Measurements from ENCODE around the gene ATP8A2.
"Not testable (repeated sequence)": the region's sequence is repeated elsewhere in the genome, so short reads cannot be mapped to it uniquely, and the experiment has no call there.

Gene ATP8A2

DNA sequence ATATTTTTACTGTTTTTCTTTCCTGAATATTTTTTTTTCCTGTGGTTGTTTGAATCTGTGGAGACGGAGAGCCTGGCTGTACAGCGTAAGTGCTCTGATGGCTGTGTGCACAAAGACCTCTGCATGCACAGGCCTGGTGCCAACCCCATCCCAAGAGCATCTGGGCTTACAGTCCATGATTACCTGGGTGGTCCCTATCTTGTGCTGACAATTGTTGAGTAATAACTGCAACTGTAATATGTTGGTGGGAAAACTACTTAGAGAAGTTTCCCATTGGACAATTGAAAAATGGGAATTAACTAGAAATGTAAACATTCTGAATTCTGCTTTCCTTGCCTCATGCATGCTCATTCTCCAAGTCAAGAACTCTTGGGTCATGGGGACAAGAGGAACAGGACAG, 411.3 kb downstream of the ATP8A2 start:
- Histone ChIP-seq H3K36me3 (ENCODE audit: insufficient read depth, low read length) (no peaks in the 10 kb centered on the region), H3K9me3 (ENCODE audit: low read depth, low read length) (no peaks in the 10 kb centered on the region), H3K4me3 (no peak overlapping the region), H3K27ac (no peak overlapping the region), H3K9ac (ENCODE audit: insufficient read length) (no peak overlapping the region)
- no peak for DNase-seq (ENCODE audit: low read depth, low spot score)
- TF ChIP-seq POLR2AphosphoS5 (IDR thresholded peaks at IDR 0.05; ENCODE audit: borderline replicate concordance, low read depth, low read length): no peak
- no peak for TF ChIP-seq EZH2 (IDR thresholded peaks at IDR 0.05)
- TF ChIP-seq FOXP2 (optimal IDR thresholded peaks at IDR 0.05; ENCODE audit: control extremely low read depth, extremely low read length, insufficient read depth): no peak

DNA sequence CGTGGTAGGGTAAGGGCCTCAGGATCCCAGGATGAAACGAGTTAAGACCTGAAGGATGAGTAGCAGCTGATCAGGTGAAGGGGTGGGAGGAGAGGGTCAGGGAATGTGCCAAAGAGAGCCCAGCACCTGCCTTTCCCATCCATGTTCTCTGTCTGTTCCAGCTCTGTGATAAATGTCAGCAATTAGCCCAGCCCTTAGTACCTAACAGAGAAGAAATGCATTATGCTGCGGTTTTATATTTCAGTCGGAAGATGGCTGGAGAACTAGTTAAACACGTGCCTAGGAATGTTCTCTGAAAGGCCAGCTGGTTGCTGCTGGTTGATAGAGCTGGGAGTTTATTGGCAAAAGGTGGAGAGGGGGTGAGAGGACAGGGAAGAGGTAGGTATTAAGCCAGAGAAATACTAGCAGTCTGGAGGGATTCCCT, 411.8 kb downstream of the ATP8A2 start:
- DNase-seq (ENCODE audit: low read depth, low spot score): no peak
- no peak overlapping the region for H3K9ac ChIP-seq (ENCODE audit: insufficient read length)
- no peaks in the 10 kb centered on the region for H3K36me3 ChIP-seq (ENCODE audit: insufficient read depth, low read length)
- H3K9me3 ChIP-seq (ENCODE audit: low read depth, low read length): no peaks in the 10 kb centered on the region
- no peak overlapping the region for H3K27ac ChIP-seq
- H3K4me3 ChIP-seq: no peak overlapping the region
- TF ChIP-seq POLR2AphosphoS5 (IDR thresholded peaks at IDR 0.05; ENCODE audit: borderline replicate concordance, low read depth, low read length): no peak
- no peak for TF ChIP-seq EZH2 (IDR thresholded peaks at IDR 0.05)
- no peak for TF ChIP-seq FOXP2 (optimal IDR thresholded peaks at IDR 0.05; ENCODE audit: control extremely low read depth, extremely low read length, insufficient read depth)

DNA sequence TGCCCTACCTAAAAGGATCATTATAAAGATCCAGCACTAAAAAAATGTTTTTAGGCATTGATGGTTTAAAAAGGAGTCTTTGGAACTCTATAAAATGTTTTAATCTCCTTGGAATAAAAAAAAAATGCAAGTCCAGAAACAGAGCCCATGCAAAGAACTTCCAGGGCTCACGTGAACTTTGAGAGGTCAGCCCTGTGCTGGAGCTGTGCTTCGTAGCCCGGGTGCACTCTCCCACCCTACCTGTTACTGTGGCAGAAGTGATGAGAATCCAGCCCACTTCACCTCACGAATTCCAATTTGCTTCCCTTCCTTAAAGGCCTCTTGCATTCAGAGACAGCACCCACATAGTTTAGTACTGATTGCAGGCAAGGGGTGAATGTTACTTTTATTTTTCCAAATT, 412.3 kb downstream of the ATP8A2 start:
- DNase-seq (ENCODE audit: low read depth, low spot score): no peak
- TF ChIP-seq POLR2AphosphoS5 (IDR thresholded peaks at IDR 0.05; ENCODE audit: borderline replicate concordance, low read depth, low read length): no peak
- no peak for TF ChIP-seq EZH2 (IDR thresholded peaks at IDR 0.05)
- TF ChIP-seq FOXP2 (optimal IDR thresholded peaks at IDR 0.05; ENCODE audit: control extremely low read depth, extremely low read length, insufficient read depth): no peak
- H3K9me3 ChIP-seq (ENCODE audit: low read depth, low read length): no peaks in the 10 kb centered on the region
- no peak overlapping the region for H3K4me3 ChIP-seq
- H3K36me3 ChIP-seq (ENCODE audit: insufficient read depth, low read length): no peaks in the 10 kb centered on the region
- no peak overlapping the region for H3K27ac ChIP-seq
- no peak overlapping the region for H3K9ac ChIP-seq (ENCODE audit: insufficient read length)

DNA sequence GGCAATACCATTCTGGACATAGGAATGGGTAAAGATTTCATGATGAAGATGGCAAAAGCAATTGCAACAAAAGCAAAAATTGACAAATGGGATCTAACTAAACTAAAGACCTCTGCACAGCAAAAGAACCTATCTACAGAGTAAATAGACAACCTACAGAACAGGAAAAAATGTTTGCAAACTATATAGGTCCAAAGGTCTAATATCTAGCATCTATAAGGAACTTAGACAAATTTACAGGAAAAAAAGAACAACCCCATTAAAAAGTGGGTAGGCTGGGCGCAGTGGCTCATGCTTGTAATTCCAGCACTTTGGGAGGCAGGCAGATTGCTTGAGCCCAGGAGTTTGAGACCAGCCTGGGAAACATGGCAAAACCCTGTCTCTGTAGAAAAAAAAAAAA, 418.4 kb downstream of the ATP8A2 start:
- H3K4me3 ChIP-seq; H3K9me3 ChIP-seq (ENCODE audit: low read depth, low read length); H3K27ac ChIP-seq; H3K36me3 ChIP-seq (ENCODE audit: insufficient read depth, low read length); DNase-seq (ENCODE audit: low read depth, low spot score); H3K9ac ChIP-seq (ENCODE audit: insufficient read length): not testable (repeated sequence)

- TF ChIP-seq EZH2 (IDR thresholded peaks at IDR 0.05): no peak
- no peak for TF ChIP-seq POLR2AphosphoS5 (IDR thresholded peaks at IDR 0.05; ENCODE audit: borderline replicate concordance, low read depth, low read length)
- TF ChIP-seq FOXP2 (optimal IDR thresholded peaks at IDR 0.05; ENCODE audit: control extremely low read depth, extremely low read length, insufficient read depth): no peak
Measured at GRCh38 chr13:25795277-25795676, 423.5 kb downstream of the ATP8A2 start.

DNA sequence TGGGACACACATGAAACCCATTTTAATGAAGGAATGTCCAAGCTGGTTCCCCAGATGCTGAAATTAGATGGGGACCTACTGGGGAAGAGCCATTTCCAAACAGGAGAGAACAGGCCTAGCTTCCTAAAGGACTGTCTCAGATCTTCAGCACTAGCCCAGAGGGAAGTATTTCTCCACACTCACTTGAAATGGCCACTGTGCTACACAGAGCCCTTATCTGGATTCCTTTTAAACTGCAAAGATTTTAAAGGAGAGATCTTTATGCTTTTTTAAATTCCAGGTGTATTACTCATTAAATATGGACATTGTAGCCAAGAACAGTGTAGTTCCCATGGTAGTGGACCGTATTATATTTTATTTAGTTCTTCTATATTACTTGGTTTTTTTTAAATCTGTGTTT, 424.7 kb downstream of the ATP8A2 start:
- no peak for TF ChIP-seq FOXP2 (optimal IDR thresholded peaks at IDR 0.05; ENCODE audit: control extremely low read depth, extremely low read length, insufficient read depth)
- TF ChIP-seq EZH2 (IDR thresholded peaks at IDR 0.05): no peak
- no peak for TF ChIP-seq POLR2AphosphoS5 (IDR thresholded peaks at IDR 0.05; ENCODE audit: borderline replicate concordance, low read depth, low read length)
- no peak overlapping the region for H3K27ac ChIP-seq
- no peaks in the 10 kb centered on the region for H3K36me3 ChIP-seq (ENCODE audit: insufficient read depth, low read length)
- no peaks in the 10 kb centered on the region for H3K9me3 ChIP-seq (ENCODE audit: low read depth, low read length)
- no peak for DNase-seq (ENCODE audit: low read depth, low spot score)
- H3K9ac ChIP-seq (ENCODE audit: insufficient read length): no peak overlapping the region
- H3K4me3 ChIP-seq: no peak overlapping the region

More at GRCh38 chr13:25795277-25795676, 423.5 kb downstream of the ATP8A2 start:
- Histone ChIP-seq H3K9me3 (ENCODE audit: low read depth, low read length) (no peaks in the 10 kb centered on the region), H3K4me3 (no peak overlapping the region), H3K9ac (ENCODE audit: insufficient read length) (no peak overlapping the region), H3K27ac (no peak overlapping the region), H3K36me3 (ENCODE audit: insufficient read depth, low read length) (no peaks in the 10 kb centered on the region)
- no peak for DNase-seq (ENCODE audit: low read depth, low spot score)

DNA sequence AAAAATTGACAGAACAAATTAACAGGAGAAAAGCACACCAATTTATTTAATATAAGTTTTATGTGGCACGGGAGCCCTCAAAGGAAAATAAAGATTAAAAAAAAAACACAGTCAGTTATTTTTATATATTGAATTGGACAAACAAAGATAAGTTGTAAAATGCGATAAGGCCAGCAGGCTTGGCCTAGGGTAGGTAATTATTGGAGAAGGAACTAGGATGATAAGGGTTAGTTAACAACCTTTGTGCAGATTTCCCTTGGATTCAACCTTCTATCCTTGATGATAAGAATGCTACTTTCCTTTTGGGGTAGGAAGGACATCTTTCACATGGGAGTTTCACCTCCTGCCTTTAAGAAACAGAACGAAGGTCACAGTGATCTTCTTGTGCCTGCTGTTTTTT, 427.2 kb downstream of the ATP8A2 start:
- TF ChIP-seq FOXP2 (optimal IDR thresholded peaks at IDR 0.05; ENCODE audit: control extremely low read depth, extremely low read length, insufficient read depth): no peak
- no peak for TF ChIP-seq EZH2 (IDR thresholded peaks at IDR 0.05)
- no peak for TF ChIP-seq POLR2AphosphoS5 (IDR thresholded peaks at IDR 0.05; ENCODE audit: borderline replicate concordance, low read depth, low read length)
- no peak overlapping the region for H3K9ac ChIP-seq (ENCODE audit: insufficient read length)
- H3K9me3 ChIP-seq (ENCODE audit: low read depth, low read length): no peaks in the 10 kb centered on the region
- no peak for DNase-seq (ENCODE audit: low read depth, low spot score)
- H3K36me3 ChIP-seq (ENCODE audit: insufficient read depth, low read length): no peaks in the 10 kb centered on the region
- H3K27ac ChIP-seq: no peak overlapping the region
- no peak overlapping the region for H3K4me3 ChIP-seq

DNA sequence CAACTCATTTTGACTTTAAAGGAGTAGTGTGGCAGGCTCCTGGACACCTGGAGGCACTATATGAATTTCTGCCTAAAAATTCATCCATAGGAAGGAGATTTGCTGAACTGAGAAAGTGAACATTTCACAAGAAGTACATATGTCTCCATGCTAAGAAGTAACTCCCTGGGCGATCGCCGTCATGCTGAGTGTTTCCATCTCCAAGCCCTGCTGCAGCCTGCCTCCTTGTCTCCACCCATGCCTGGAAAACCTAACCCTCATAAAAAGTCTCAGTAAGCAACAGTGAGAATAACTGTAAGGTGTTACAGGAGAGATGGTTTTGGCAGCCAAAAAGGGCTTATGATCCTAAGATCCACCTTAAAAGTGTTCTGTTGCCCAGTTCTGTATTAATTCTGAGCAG, 428.7 kb downstream of the ATP8A2 start:
- Histone ChIP-seq H3K36me3 (ENCODE audit: insufficient read depth, low read length) (no peaks in the 10 kb centered on the region), H3K27ac (no peak overlapping the region), H3K9ac (ENCODE audit: insufficient read length) (no peak overlapping the region), H3K9me3 (ENCODE audit: low read depth, low read length) (no peaks in the 10 kb centered on the region), H3K4me3 (no peak overlapping the region)
- TF ChIP-seq FOXP2 (optimal IDR thresholded peaks at IDR 0.05; ENCODE audit: control extremely low read depth, extremely low read length, insufficient read depth): no peak
- TF ChIP-seq POLR2AphosphoS5 (IDR thresholded peaks at IDR 0.05; ENCODE audit: borderline replicate concordance, low read depth, low read length): no peak
- TF ChIP-seq EZH2 (IDR thresholded peaks at IDR 0.05): no peak
- DNase-seq (ENCODE audit: low read depth, low spot score): no peak

DNA sequence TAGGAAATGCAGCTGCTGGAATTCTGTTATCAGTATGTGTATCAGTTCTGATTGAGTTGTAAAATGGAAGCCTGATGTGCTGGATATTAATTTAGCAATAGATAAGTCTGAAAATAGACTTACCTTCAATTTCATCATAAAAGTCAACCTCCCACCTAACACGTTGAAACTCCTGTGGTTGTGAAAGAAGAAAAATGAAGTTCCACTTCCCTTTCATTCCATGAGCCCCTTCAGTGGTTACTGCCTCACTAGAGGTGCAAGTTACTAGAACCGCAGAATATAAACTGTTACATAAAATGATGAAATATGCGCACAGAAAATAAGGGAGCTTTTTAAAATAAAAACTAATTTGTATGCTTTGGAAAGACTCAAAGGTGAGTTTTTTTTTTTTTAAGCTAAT, 430.8 kb downstream of the ATP8A2 start:
- no peak for DNase-seq (ENCODE audit: low read depth, low spot score)
- no peak overlapping the region for H3K4me3 ChIP-seq
- H3K27ac ChIP-seq: no peak overlapping the region
- TF ChIP-seq EZH2 (IDR thresholded peaks at IDR 0.05): no peak
- TF ChIP-seq POLR2AphosphoS5 (IDR thresholded peaks at IDR 0.05; ENCODE audit: borderline replicate concordance, low read depth, low read length): no peak
- no peak for TF ChIP-seq FOXP2 (optimal IDR thresholded peaks at IDR 0.05; ENCODE audit: control extremely low read depth, extremely low read length, insufficient read depth)
- H3K9me3 ChIP-seq (ENCODE audit: low read depth, low read length): no peaks in the 10 kb centered on the region
- H3K36me3 ChIP-seq (ENCODE audit: insufficient read depth, low read length): no peaks in the 10 kb centered on the region
- no peak overlapping the region for H3K9ac ChIP-seq (ENCODE audit: insufficient read length)
